AG09309 (cell line): ENCODE data around the gene NME5.

ENCODE experiments used
- DNase-seq: peaks from one replicate; pipeline ENCODE4 v3.0.0-alpha.2; 2010; ENCODE audit warnings: low read depth
- H3K4me3 ChIP-seq: 2 replicates; pipeline ENCODE4 v1.5.1; 2011; ENCODE audit warnings: mild to moderate bottlenecking, low read depth, low read length, moderate library complexity; ENCODE audit not compliant: control insufficient read depth
- TF ChIP-seq, protein P1 (sequence below): IDR thresholded peaks from 2 replicates; pipeline ENCODE4 v1.5.1; 2011; ENCODE audit warnings: mild to moderate bottlenecking, low read depth, low read length, inconsistent platforms; ENCODE audit not compliant: insufficient read depth, control insufficient read depth; ENCODE audit errors: missing control alignments

The NME5 gene

DNA sequence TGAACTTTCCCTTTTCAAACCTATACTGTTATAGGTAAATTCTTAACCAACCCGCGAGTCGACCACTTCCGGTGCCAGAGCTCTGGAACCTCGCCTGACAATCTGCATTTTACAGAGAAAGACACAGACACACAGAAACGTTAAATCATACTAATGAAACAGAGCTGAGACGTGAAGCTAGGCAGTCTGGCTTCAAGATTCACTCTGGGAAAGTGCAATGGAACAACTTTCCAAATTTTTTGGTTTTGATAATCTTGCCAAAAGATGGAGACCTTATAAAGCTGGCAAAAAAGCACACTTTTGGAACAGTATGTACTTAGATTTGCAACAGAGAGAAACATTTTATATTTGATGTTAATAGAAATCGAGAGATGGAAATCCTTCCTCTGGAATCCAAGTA, 71.3 kb downstream of the NME5 start:
- H3K4me3 ChIP-seq: no peak overlapping the region
- TF ChIP-seq, protein P1, sequence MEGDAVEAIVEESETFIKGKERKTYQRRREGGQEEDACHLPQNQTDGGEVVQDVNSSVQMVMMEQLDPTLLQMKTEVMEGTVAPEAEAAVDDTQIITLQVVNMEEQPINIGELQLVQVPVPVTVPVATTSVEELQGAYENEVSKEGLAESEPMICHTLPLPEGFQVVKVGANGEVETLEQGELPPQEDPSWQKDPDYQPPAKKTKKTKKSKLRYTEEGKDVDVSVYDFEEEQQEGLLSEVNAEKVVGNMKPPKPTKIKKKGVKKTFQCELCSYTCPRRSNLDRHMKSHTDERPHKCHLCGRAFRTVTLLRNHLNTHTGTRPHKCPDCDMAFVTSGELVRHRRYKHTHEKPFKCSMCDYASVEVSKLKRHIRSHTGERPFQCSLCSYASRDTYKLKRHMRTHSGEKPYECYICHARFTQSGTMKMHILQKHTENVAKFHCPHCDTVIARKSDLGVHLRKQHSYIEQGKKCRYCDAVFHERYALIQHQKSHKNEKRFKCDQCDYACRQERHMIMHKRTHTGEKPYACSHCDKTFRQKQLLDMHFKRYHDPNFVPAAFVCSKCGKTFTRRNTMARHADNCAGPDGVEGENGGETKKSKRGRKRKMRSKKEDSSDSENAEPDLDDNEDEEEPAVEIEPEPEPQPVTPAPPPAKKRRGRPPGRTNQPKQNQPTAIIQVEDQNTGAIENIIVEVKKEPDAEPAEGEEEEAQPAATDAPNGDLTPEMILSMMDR: no peak
- no peak for DNase-seq
